Endodermal cell (in vitro differentiated cells): ENCODE data around the gene ME3. TPM values are rescaled to one million over a fixed set of nuclear protein-coding genes. Genes with fewer than 3 reads are reported as not detected.
A peak's percentile ranks its signal among the peaks of the same experiment; 100 is the strongest.

Experiments
- DNase-seq: peaks from one replicate; pipeline ENCODE4 v3.0.0-alpha.2; 2017
- H3K27ac ChIP-seq: 2 replicates; pipeline ENCODE4 v1.5.1; 2013; ENCODE audit warnings: mild to moderate bottlenecking, low read depth, low read length, moderate library complexity
- H3K27me3 ChIP-seq: 2 replicates; pipeline ENCODE4 v1.6.1; 2013; ENCODE audit warnings: mild to moderate bottlenecking, low read length, moderate library complexity; ENCODE audit not compliant: insufficient read depth, control insufficient read depth, poor library complexity, severe bottlenecking
- H3K36me3 ChIP-seq: 2 replicates; pipeline ENCODE4 v1.7.0; 2013; ENCODE audit warnings: mild to moderate bottlenecking, low read length, moderate library complexity; ENCODE audit not compliant: control insufficient read depth, insufficient read depth
- H3K4me1 ChIP-seq: one replicate; pipeline ENCODE4 v1.7.0; 2013; ENCODE audit warnings: low read length; ENCODE audit not compliant: control insufficient read depth, insufficient read depth
- H3K4me3 ChIP-seq: 2 replicates; pipeline ENCODE4 v1.5.1; 2013; ENCODE audit warnings: mild to moderate bottlenecking, low read length, moderate library complexity
- H3K9ac ChIP-seq: 2 replicates; pipeline ENCODE4 v1.6.1; 2013; ENCODE audit warnings: mild to moderate bottlenecking, low read length, moderate library complexity; ENCODE audit not compliant: poor library complexity, severe bottlenecking; ENCODE audit errors: extremely low read depth
- H3K9me3 ChIP-seq: 2 replicates; pipeline ENCODE4 v1.6.1; 2013; ENCODE audit warnings: mild to moderate bottlenecking, low read length, moderate library complexity; ENCODE audit not compliant: control insufficient read depth
- H3K27ac Mint-ChIP-seq: 2 replicates; pipeline ENCODE4 v1.8.0; 2020; ENCODE audit warnings: mixed read lengths
- H3K27me3 Mint-ChIP-seq: 2 replicates; pipeline ENCODE4 v1.8.0; 2021; ENCODE audit warnings: mild to moderate bottlenecking, mixed read lengths; ENCODE audit not compliant: insufficient read depth
- H3K36me3 Mint-ChIP-seq: 2 replicates; pipeline ENCODE4 v1.8.0; 2020; ENCODE audit warnings: low read depth, mixed read lengths
- H3K4me1 Mint-ChIP-seq: 2 replicates; pipeline ENCODE4 v1.8.0; 2020; ENCODE audit warnings: mixed read lengths
- H3K4me3 Mint-ChIP-seq: 2 replicates; pipeline ENCODE4 v1.8.0; 2020; ENCODE audit warnings: mild to moderate bottlenecking, moderate library complexity, mixed read lengths
- H3K9me3 Mint-ChIP-seq: 2 replicates; pipeline ENCODE4 v1.8.0; 2020; ENCODE audit warnings: mild to moderate bottlenecking, mixed read lengths
- WGBS, 2 experiments: methylation state at CpG; one replicate each; pipeline versions ENCODE4 v1.1.5 to v1.1.7; 2013; ENCODE audit warnings: missing lambda C conversion rate in 2 of 2, mixed read lengths in 1 of 2; ENCODE audit not compliant: insufficient coverage in 1 of 2, insufficient read length in 1 of 2; 5-methylcytosine and 5-hydroxymethylcytosine counted together
- total RNA-seq, 2 donors: library from RNA; stranded (reverse); fragmentation: NEBNext Ultra II Directional in 1 of 2; extraction: Animal tissue kit (Norgen Biotek cat#: 25700) in 1 of 2; gene quantifications; 2 replicates in 1 of 2; 3 replicates in 1 of 2; pipeline ENCODE4 v1.2.1, GENCODE V29; 2021
- TF ChIP-seq, protein P1 (sequence below): fragments of 200-600 bp; sonication (generic); conservative IDR thresholded peaks from 2 replicates; pipeline ENCODE4 v1.5.0; 2021; ENCODE audit warnings: antibody characterized with exemption, mild to moderate bottlenecking

Gene ME3
- total RNA-seq, 2 donors from 2014 or later, result 1.2 to 1.3 TPM

DNA sequence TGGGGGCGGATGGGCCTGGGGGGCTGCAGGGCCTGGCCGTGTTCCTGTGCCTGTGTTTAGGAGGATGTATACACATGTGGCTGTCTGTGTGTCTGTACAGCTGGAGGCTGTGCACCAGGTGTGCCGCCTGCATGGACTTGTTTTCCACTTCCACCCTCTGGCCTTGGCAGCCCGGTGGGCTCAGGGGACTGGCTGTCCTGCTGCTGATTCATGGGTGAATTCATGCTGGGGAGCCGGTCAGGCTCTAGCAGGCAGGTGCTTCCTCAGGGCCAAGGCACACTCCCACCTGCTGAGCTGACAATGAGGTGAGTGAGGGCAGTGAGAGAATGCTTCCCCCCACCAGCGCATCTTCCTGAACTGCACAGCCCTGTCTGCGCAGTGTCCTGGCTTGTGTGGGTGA lies 209.3 kb downstream of the ME3 start:
- Histone ChIP-seq H3K27ac (no peak overlapping the region), H3K36me3 (peaks cover 42% of the 10 kb centered on the region), H3K9me3 (no peaks in the 10 kb centered on the region), H3K9ac (no peak overlapping the region), H3K27me3 (no peaks in the 10 kb centered on the region), H3K4me3 (no peak overlapping the region), H3K4me1 (no peaks in the 10 kb centered on the region)
- H3K36me3 Mint-ChIP-seq, result peaks cover 35% of the 10 kb centered on the region
- no peaks in the 10 kb centered on the region for H3K9me3 Mint-ChIP-seq
- DNase-seq, result peak; percentile 60
- TF ChIP-seq, protein P1, sequence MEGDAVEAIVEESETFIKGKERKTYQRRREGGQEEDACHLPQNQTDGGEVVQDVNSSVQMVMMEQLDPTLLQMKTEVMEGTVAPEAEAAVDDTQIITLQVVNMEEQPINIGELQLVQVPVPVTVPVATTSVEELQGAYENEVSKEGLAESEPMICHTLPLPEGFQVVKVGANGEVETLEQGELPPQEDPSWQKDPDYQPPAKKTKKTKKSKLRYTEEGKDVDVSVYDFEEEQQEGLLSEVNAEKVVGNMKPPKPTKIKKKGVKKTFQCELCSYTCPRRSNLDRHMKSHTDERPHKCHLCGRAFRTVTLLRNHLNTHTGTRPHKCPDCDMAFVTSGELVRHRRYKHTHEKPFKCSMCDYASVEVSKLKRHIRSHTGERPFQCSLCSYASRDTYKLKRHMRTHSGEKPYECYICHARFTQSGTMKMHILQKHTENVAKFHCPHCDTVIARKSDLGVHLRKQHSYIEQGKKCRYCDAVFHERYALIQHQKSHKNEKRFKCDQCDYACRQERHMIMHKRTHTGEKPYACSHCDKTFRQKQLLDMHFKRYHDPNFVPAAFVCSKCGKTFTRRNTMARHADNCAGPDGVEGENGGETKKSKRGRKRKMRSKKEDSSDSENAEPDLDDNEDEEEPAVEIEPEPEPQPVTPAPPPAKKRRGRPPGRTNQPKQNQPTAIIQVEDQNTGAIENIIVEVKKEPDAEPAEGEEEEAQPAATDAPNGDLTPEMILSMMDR, result no peak
- H3K4me3 Mint-ChIP-seq, result no peak overlapping the region
- H3K4me1 Mint-ChIP-seq, result peaks cover 4% of the 10 kb centered on the region
- WGBS, 2 experiments, result 83 to 92% methylated on average over 3 to 7 of the region's 7 CpGs
- H3K27ac Mint-ChIP-seq, result no peak overlapping the region
- H3K27me3 Mint-ChIP-seq, result no peaks in the 10 kb centered on the region

DNA sequence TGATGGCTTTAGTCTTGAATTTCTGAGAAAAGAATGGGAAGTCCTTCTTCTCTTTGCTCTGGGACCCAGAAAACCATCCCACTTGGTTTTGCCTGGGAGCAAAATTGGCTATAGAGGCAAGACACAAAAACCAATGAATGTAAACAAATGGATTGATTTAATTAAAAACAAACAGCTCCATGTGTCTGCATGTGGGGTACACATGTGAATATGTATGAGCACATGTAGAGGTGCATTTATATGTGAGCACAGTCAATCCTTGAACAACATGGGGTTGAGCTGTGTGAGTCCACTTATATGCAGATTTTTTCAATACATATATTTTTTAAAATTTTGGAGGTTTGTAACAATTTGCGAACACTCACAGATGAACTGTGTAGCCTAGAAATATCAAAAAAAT lies 210.5 kb downstream of the ME3 start:
- 100% methylated on average over 1 of the region's 1 CpG; no CpG with 5 or more reads in 1 of the 2 experiments for WGBS, 2 experiments
- TF ChIP-seq, protein P1, result no peak
- no peak overlapping the region for H3K4me3 ChIP-seq
- H3K9ac ChIP-seq, result no peak overlapping the region
- Mint-ChIP-seq H3K27ac (no peak overlapping the region), H3K4me3 (no peak overlapping the region), H3K27me3 (no peaks in the 10 kb centered on the region), H3K9me3 (no peaks in the 10 kb centered on the region), H3K36me3 (peaks cover 30% of the 10 kb centered on the region), H3K4me1 (peaks cover 4% of the 10 kb centered on the region)
- H3K9me3 ChIP-seq, result no peaks in the 10 kb centered on the region
- no peaks in the 10 kb centered on the region for H3K4me1 ChIP-seq
- DNase-seq, result no peak
- H3K36me3 ChIP-seq, result peaks cover 40% of the 10 kb centered on the region
- H3K27me3 ChIP-seq, result no peaks in the 10 kb centered on the region
- no peak overlapping the region for H3K27ac ChIP-seq

DNA sequence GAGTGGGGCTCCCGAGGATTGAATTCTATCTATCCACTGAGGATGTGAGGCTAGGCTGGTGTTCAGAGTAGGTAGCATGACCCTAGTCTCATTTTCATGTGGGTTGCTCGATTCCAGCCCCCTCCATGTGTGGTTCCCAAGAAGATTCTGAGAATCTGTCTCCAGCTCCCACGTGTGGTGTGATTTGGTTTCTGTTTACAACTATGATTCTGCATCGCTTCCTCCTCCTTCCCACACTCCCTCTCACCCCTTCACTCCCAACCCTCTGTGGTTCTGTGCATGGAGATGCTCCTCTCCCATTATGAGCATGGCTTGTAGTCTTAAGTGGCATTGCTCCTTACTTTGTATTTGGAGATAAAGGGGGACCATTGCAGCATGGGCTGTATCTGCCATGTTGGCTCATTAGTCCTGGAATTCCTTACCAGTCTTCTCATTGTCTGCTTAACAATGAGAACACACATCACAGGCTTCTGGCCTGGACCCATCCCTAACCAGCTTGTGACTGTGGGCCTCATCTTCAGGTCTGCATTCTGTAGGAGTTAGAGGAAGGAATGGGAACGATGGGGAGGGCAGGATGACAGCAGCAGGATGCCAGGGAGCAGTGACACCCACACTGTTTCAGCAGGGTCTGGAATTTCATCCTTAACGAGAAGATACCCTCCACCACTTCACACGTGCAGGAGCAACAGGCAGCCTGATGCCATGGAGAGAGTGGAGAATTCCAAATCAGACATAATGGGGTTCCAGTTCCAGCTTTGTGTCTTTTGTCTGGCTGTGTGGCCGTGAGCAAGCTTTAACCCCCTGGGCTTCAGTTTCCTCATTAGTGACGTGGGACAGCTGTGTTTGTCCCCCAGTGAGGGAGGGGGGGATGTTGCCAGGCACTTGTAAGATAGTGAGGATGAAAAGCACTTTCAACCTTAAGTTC lies 211.7 kb downstream of the ME3 start:
- Histone ChIP-seq H3K27ac (no peak overlapping the region), H3K9me3 (no peaks in the 10 kb centered on the region), H3K9ac (no peak overlapping the region), H3K27me3 (no peaks in the 10 kb centered on the region), H3K4me1 (no peaks in the 10 kb centered on the region), H3K36me3 (peaks cover 39% of the 10 kb centered on the region), H3K4me3 (no peak overlapping the region)
- TF ChIP-seq, protein P1, result no peak
- H3K27me3 Mint-ChIP-seq, result no peaks in the 10 kb centered on the region
- peaks cover 11% of the 10 kb centered on the region for H3K4me1 Mint-ChIP-seq
- no peak for DNase-seq
- peak overlapping the region; percentile 46 for H3K27ac Mint-ChIP-seq
- H3K9me3 Mint-ChIP-seq, result no peaks in the 10 kb centered on the region
- 65 to 92% methylated on average over 4 to 9 of the region's 9 CpGs for WGBS, 2 experiments
- no peak overlapping the region for H3K4me3 Mint-ChIP-seq
- peaks cover 30% of the 10 kb centered on the region for H3K36me3 Mint-ChIP-seq
